Retina (tissue), 1 donor: ENCODE data around the gene ABCG4.
"Not testable (repeated sequence)": the region's sequence is repeated elsewhere in the genome, so short reads cannot be mapped to it uniquely, and the experiment has no call there.

Source experiments
- DNase-seq: peaks from one replicate; pipeline ENCODE4 v3.0.0-alpha.2; 2016

ABCG4 gene

DNA sequence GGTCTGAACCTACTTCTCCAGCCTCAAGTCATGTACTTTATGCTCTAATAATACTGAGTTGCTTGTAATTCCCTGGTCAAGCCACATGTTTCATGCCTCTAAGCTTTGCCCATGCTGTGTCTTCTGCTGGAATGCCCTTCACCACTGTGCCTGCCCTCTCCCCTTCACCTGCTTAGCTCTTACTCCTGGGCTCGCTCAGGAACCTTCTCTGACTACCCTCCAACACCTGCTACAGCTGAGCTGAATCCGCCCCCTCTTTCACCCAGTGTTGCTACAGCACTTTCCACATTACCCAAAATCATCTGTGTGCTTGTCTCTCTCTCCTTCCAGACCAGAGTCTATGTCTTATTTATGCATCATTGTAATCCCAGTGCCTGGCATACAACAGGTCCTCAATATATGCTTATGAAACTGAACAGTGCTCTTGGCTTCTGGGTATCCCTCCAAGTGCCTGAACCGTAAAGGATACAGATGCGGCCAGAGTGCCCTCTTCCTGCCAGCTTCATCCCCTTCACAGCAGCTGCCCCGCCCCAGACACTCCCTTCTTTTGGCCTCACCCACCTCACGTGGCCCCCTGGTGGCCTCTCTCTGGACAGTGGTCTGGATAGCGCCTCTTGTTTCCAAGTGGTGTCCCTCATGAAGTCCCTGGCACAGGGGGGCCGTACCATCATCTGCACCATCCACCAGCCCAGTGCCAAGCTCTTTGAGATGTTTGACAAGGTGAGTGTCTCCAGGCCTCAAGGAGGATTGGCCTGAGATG, 7.1 kb downstream of the ABCG4 start:
- DNase-seq = no peak

DNA sequence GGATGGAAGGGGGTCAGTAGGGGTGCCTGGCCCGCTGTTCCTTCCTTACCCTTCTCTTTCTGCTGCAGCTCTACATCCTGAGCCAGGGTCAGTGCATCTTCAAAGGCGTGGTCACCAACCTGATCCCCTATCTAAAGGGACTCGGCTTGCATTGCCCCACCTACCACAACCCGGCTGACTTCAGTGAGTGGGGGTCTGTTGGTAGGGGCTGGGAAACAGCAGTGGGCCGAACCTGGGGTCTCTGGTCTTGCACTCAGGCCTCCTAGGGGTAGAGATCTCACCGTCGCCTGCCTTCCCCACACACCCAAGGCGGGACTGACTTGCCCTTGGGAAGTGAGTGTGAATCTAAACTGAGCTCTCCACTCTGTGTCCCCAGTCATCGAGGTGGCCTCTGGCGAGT, 7.6 kb downstream of the ABCG4 start:
- no peak for DNase-seq

DNA sequence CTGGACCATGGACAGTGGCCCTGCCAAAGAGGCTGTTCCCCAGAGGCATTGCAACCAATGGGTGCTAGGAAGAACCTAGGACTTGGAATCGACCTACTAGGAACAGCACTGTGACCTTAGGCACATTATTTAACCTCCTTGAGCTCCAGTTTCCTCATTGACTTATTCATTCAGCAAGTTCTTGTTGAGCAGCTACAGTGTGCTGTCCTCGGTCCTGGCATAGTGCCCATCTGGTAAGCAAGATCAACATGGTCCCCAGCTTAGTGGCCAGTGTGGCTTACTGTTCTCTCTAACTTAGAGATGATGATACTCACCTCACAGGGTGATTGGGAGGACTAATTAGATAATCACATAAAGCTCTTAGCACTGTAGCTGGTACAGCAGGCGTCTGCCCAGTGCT, 8.2 kb downstream of the ABCG4 start:
- DNase-seq = no peak

DNA sequence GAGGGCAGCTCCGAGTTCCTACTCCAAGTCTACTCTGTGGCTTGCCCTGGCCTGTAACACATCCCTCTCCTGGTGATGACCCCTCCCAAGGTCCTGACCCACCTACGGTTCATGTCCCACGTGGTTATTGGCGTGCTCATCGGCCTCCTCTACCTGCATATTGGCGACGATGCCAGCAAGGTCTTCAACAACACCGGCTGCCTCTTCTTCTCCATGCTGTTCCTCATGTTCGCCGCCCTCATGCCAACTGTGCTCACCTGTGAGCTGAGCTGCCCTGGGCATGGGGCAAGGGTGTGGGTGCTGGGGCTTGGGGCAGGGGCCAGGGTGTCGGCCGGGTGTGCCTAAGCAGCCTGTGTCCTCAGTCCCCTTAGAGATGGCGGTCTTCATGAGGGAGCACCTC, 9.6 kb downstream of the ABCG4 start:
- DNase-seq = no peak

DNA sequence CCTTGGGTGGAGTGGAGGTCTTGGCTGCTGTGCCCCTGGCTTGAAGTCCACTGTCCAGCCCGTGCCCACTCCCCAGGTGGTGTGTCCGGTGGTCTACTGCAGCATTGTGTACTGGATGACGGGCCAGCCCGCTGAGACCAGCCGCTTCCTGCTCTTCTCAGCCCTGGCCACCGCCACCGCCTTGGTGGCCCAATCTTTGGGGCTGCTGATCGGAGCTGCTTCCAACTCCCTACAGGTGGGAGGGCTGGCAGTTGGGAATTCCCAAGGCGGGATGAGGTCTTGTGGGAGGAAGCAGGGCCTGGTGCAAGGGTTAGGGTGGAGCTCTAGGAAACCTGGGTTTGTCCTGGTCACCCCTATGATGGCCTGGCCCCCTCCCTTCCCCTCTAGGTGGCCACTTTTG, 11.3 kb downstream of the ABCG4 start:
- no peak for DNase-seq

DNA sequence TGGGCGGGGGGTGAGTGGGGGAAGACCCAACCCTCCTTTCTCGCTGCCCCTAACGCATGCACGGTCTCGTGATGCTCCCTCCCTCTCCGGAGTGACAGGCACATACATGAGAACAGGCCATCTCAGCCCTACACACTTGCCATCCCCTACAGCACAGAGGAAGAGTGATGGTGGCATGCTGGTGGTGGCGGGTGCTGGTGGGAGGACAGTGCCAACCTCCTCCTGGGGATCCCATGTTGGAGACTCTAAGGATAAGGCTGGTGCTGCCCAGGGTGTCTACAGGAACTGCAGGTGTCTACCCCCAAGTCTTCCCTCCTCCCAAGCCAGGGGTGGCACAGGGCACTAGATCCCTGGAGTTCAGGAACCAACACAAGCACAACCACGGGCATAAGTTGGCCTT, 13.0 kb downstream of the ABCG4 start:
- DNase-seq = no peak

DNA sequence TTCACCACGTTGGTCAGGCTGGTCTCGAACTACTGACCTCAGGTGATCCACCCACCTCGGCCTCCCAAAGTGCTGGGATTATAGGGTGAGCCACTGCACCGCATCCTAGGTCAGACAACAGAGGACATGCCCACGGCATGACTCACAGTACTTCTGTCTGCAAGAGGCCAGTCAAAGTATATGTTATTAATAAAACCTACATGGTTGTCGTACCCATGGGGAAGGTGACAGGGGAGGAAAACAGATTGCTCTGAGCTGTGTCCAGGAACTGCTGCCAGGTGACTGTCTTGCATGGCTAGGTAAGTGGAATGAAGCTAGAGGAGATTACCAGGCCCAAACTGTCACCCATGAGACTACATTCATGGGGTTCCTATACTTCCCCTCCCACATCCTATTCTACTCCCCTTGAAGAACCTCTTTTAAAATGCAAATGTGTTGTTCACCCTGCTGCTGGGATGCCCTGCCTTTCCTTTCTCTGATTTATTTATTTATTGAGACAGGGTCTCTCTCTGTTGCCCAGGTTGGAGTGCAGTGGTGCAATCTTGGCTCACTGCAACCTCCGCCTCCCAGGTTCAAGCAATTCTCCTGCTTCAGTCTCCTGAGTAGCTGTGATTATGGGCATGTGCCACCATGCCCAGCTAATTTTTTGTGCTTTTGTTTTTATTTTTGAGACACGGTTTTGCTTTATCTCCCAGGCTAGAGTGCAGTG, 17.7 kb downstream of the ABCG4 start:
- DNase-seq = no peak

DNA sequence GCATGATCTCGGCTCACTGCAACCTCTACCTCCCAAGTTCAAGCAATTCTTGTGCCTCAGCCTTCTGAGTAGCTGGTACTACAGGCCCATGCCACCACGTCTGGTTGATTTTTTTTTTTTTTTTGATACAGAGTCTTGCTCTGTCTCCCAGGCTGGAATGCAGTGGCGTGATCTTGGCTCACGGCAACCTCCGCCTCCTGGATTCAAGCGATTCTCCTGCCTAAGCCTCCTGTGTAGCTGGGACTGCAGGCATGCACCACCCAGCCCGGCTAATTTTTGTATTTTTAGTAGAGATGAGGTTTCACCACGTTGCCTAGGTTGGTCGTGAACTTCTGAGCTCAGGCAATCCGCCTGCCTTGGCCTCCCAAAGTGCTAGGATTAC, 18.2 kb downstream of the ABCG4 start:
- DNase-seq = not testable (repeated sequence)

DNA sequence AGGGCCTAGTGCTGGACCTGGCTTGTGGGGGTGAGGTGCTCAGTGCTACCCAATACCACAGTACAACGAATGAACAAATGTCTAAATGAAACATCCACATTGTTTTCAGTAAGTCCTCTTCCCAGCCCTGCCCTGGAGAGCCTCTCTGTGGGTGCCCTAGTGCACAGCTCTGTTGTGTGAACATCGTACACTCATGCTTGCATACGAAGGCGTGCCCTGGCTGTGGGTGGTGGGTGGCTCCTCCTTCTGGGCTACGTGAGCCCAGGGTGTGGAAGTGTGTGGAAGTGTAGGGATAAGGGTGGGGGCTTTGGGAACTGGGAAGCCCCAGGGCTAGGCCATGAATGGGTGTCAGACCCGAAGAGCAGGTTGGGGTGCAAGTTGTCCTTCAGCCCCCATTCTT, 19.1 kb downstream of the ABCG4 start:
- DNase-seq = no peak

DNA sequence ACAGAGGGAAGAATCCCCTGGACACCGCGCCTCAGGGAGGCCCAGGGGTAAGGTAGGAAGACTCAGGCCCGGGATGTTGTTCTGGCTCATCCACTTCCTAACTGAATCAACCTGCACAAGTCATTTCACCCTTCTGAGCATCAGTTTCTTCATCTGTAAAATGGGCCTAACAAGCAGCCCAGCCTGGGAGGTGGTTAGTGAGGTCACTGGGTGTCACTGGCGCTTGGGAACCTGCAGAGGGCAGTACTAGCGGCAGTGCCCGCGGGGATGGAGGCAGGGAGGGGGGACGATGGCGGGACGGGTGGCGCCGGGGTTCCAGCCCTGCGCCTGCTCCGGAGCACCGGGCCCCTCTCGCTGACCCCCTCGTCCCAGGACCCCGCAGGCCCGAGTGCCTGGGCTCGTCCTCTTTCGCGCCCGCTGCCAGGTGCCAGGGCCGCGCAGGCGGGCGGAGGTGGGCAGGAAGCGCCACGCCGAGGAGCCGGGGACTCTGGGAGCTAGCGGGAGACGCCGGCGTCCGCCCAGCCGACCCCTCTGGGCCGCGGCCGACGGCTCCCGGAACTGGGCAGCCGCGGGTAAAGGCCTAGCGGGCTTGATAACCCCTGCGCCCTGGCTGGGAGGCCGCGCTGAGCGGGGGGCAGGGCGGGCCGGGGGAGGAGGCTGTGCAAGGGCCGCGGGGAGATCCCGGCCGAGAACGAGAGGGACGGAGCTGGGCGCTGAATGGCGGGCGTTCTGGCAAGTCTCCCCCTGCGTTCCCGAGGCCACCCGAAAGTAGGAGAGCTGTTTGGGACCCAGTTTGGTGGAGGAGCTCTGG, 19.8 kb downstream of the ABCG4 start, which contains the start of gene NLRX1:
Gene NLRX1, plus strand, starts transcription at position 255 of the 811 bp plus-strand sequence. CDS start 2,679 bp downstream, outside the sequence.
- DNase-seq = peak; percentile 89

DNA sequence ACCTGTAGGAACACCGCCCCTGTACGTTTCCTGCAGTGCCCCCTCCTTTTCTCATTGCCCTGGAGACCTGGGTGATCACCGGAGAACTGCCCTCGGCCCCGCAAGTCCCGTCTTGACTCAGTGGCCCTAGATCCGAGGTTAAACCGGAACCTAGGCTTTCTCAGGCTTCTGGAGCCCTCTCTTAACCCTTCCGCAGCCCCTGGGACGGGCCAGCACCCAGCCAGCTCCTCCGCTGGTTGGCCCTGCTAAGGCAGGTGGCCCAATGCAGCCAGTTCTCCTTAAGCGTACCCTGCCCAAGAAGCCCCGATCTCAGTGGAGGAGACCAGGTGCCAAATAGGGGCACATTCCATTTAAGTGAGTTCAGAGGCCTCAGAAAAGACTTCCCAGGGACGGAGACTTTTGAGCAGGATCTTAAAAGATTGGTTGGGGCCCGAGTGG, 20.4 kb downstream of the ABCG4 start:
- peak; percentile 70 for DNase-seq

DNA sequence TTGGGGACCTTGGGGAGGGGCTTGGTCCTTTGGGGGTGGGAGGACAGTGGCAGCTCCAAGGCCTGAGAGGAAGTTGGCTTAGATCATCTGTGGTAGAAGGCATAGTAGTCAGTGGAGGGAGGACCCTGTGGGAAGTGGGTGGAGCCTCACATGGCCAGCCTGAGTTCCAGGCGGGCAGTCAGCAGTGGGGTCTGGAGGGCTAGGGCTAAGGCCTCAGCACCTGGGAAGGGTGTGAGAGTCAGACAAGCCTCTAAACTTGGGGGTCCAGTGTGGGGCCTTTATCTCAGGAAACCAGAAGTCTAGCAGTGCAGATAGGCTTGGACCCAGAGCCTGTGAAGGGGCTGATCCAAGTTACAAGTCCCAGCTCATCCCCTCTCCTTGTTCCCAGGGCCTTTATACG, 23.7 kb downstream of the ABCG4 start:
- no peak for DNase-seq

DNA sequence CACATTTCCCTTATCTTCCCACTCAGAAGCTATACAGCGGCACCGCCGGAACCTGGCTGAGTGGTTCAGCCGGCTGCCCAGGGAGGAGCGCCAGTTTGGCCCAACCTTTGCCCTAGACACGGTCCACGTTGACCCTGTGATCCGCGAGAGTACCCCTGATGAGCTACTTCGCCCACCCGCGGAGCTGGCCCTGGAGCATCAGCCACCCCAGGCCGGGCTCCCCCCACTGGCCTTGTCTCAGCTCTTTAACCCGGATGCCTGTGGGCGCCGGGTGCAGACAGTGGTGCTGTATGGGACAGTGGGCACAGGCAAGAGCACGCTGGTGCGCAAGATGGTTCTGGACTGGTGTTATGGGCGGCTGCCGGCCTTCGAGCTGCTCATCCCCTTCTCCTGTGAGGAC, 24.6 kb downstream of the ABCG4 start:
- DNase-seq = no peak

DNA sequence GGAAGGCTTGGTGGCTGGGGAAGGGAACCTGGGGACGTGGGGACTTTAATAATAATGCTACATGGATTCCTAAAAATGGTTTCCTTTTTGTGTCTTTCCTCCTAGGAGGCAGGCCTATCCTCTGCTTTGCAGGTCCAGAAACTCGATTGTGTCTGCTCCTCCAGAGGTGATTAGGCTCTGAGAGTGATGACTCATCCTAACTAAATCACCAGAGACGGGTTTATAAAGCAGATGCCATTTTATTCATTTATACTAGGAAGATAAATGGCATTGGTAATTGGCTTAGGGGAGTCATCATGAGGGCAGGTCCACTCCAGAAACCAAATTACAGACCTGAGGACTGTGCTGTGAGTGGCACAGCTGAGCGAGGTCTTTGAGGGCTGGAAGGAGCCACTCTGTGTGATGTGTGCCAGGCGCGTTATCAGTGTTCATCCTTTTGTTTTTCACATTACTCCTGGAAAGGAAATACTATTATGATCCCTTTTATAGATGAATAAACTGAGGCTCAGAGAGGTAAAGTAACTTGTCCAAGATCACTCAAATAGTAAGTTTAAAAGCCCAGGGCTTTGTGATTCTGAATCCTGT, 26.7 kb downstream of the ABCG4 start:
- DNase-seq = no peak

DNA sequence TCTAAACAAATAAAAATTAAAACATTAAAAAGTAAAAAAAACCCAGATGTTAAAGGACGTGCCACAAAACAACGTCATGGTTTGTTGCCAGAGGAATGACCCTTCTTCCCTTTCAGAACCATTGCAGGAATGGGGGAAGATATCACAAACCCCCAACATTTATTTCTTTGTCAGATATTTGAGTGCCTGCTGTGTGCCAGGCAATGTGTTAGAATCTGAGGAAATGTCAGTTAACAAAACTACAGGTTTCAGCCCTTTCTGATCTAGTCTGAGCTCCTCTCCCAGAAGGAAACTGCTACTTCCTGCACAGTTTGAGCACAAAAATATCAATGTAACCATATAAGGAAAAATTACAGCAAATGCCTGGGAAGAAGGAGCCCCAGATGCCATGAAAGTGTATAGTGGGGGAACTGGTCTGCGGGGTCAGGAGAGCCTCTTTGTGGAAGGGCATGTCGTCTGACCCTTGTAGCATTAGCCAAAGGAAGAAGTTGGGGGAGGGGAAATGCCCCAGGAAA, 29.4 kb downstream of the ABCG4 start:
- DNase-seq = no peak

DNA sequence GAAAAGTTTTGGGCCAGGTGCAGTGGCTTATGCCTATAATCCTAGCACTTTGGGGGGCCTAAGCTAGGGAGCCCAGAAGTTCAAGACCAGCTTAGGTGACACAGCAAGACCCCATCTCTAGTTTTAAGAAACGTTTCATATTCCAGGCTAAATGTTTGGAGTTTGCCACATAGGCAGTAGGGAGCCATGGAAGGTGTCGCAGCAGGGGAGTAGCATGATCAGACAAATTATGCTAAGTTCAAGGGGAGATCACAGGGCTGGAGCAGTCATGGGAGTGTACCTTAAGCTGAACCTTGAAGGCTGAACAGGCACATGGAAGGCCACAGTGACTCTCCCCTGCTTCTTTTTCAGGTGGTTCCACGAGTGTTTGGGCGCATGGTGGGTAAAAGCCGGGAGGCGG, 30.5 kb downstream of the ABCG4 start:
- DNase-seq = no peak

DNA sequence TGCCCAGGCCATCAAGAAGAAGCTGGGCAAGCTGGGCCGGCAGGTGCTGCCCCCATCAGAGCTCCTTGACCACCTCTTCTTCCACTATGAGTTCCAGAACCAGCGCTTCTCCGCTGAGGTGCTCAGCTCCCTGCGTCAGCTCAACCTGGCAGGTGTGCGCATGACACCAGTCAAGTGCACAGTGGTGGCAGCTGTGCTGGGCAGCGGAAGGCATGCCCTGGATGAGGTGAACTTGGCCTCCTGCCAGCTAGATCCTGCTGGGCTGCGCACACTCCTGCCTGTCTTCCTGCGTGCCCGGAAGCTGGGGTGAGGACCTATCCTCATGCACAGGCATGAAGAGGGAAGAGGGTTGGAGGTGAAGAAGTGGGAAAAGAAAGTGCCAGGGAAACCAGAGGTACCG, 31.1 kb downstream of the ABCG4 start:
- DNase-seq = no peak

DNA sequence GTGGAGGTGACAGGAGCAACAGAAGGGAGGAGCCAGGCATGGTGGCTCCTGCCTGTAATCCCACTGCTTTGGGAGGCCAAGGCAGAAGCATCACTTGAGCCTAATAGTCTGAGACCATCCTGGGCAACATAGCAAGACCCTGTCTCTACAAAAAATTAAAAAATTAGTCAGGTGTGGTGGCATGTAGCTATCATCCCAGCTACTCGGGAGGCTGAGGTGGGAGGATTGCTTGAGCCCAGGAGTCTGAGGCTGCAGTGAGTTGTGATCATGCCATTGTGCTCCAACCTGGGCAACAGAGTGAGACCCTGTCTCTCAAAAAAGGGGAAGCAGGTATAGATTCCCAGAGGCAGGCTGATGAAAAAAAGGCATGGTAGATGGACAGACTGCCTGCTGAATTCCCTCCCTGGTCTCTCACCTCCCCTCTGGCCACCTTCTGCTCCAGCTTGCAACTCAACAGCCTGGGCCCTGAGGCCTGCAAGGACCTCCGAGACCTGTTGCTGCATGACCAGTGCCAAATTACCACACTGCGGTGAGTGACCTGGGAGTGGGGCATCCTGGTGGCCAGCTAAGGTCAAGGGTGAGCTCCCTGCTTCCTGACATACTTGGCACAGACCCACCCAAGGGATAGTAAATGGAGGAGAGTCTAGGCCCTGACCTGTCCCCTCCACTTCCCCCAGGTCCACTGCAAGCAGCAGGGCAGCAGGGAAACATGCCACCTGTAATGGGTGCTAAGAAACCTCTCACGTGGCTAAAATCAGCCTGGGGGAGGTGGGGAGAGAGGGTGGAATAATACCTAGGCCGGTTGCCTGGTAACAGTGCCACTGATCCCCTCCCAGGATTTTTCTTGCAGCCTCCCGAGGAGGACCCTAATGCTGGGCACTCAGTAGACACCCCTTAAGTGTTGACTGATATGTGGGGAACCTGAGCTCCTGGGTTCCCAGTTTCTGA, 32.2 kb downstream of the ABCG4 start:
- no peak for DNase-seq

DNA sequence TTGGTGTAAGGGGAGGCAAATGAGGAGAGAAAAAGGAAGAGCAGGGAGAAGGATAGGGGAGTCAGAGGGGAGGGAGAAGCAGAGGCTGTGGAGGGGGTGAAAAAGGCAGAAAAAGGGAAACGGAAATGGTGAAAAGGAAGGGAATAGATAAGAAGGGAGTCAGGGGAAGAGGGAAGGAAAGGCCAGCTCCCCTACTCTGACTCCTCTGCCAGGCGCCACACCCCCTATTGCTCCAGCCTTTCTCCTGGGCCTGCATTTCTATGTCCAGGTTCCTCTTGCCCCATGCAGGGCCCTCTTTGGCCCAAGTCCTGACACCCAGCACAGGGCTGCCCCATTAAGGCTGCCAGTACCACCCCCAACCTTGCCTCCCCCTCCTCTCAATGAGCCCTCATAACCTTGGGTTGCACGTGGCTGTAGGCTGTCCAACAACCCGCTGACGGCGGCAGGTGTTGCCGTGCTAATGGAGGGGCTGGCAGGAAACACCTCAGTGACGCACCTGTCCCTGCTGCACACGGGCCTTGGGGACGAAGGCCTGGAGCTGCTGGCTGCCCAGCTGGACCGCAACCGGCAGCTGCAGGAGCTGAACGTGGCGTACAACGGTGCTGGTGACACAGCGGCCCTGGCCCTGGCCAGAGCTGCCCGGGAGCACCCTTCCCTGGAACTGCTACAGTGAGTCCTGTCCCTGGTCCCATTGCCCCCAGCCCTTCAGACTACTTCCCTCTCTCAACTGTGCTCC, 33.0 kb downstream of the ABCG4 start:
- DNase-seq = no peak

DNA sequence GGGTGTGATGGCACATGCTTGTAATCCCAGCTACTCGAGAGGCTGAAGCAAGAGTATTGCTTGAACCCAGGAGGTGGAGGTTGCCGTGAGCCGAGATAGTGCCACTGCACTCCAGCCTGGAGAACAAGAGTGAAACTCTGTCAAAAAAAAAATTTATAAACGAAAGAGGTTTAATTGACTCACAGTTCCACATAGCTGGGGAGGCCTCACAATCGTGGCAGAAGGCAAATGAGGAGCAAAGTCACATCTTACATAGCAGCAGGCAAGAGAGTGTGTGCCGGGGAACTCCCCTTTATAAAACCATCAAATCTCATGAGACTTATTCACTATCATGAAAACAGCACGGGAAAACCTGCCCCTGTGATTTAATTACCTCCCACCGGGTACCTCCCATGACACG, 35.5 kb downstream of the ABCG4 start:
- not testable (repeated sequence) for DNase-seq
